ENCODE data around the gene CALU. TPM values are rescaled to one million over a fixed set of nuclear protein-coding genes. Genes with fewer than 3 reads are reported as not detected.

CALU gene
- 765 and 1,135 TPM in 2 replicates for total RNA-seq

GRCh38 chr7:128739048-128739962 lies at the start of gene CALU:
Gene CALU (plus strand): TSS chr7:128739359. CDS start chr7:128748584, 9,225 bp downstream.

GRCh38 chr7:128775744-128776474 lies 36.8 kb downstream of the CALU start, which contains the start of gene OPN1SW:
Gene OPN1SW (minus strand): TSS chr7:128775794. CDS start chr7:128775781, 13 bp downstream.

GRCh38 chr7:128791121-128791971 lies 52.2 kb downstream of the CALU start, which contains the start of gene CCDC136:
Gene CCDC136 (plus strand): TSS chr7:128791968. CDS start chr7:128792412, 444 bp downstream.

Other genes starting within 250 kb of the CALU start
- gene GARIN1A, start 67.1 kb upstream of the CALU start, total RNA-seq = 1.5 TPM in 2 replicates
- not detected in 2 replicates for gene OPN1SW, start 36.4 kb downstream of the CALU start, total RNA-seq
- 11.1 and 15.6 TPM in 2 replicates for gene CCDC136, start 52.6 kb downstream of the CALU start, total RNA-seq
- 265 and 462 TPM in 2 replicates for gene FLNC, start 91.0 kb downstream of the CALU start, total RNA-seq
- gene ATP6V1F, start 123.5 kb downstream of the CALU start, total RNA-seq = 85.5 and 156 TPM in 2 replicates
- gene KCP, start 171.3 kb downstream of the CALU start, total RNA-seq = under 0.01 and 0.66 TPM in 2 replicates
- gene IRF5, start 198.6 kb downstream of the CALU start, total RNA-seq = 0.83 TPM in 1 of 2 replicates, not detected in the other